ENCODE results near the gene BBS12.
A peak's percentile ranks its signal among the peaks of the same experiment; 100 is the strongest.

Gene BBS12

DNA sequence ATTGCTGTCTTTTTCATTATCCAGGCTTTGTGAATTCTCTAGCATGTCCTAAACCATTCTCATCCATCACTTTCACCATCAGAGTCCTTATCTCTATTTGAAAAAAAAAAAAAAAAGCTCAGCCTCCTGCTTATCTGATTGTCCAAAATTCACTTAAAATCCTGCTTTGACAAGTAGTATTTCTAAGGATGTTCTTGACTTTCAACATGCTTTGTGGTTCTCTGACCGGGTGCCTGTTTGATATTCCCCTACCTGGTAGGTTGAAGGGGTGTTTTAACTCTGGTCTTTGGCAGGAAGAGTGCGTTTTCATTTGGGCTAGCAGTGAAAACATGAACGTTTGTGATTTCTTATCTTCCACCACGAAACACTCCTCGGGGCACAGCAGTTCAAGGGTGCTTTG lies 17.3 kb upstream of the BBS12 start:
- DNase-seq (ENCODE audit: low read depth) = no peak

GRCh38 chr4:122716825-122717448 lies 15.6 kb upstream of the BBS12 start:
- DNase-seq (ENCODE audit: low read depth) = peak; percentile 78

GRCh38 chr4:122718281-122718680 lies 14.2 kb upstream of the BBS12 start:
- DNase-seq (ENCODE audit: low read depth) = no peak

DNA sequence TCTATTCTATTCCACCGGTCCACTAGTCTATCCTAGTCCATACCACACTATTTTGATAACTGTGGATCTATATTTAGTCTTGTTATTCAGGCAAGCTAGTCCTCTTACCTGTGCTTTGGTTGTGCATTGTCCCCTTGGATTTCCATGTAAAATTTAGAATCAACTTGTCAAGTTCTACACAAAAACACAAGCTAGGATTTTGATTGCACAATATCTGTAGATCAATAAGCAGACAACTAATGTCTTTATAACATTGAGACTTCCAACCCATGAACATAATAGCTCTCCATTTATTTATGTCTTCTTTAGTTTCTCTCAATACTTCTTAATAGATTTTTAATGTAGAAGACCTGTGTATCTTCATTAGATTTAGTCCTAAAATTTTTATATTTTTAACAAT lies 10.2 kb upstream of the BBS12 start:
- DNase-seq (ENCODE audit: low read depth) = no peak

DNA sequence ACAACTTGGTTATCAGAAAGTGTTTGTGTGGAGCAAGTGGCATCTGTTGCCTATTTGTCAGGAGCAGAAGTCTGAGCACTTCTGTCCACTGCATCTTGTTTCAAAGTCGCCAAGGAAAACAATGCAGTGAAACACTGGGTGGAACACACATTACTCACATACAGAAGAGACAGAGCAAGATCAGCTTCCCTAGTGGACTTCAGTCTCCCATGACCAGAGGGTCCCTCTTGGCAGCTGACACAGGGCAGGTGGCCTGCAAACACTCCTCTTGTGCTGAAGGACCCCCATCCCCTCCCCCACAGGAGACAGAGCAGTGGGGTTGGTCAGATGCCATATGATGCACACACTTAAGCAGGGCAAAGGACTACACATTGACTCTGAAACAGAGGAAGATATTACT lies 3.6 kb upstream of the BBS12 start:
- DNase-seq (ENCODE audit: low read depth) = no peak

DNA sequence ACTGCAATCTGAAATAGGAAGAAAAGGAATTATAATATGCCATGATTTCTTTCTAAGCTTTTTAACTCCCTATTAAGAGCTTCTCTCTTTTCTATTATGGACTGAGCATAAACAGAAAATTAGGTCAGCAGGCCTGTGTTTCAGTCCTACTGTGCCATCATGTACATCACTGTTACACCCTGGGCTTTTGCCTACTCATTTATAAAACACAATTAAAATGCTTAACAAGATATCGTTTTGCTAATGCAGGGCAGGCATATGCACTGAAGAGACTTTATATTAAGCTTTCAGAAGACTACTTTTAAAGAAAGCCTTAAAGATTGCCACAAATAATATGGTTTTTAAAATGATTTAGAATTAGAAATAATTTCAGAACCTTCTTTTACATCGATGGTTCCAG lies 828 bp upstream of the BBS12 start:
- no peak for DNase-seq (ENCODE audit: low read depth)

- DNase-seq (ENCODE audit: low read depth) = no peak
Observed at GRCh38 chr4:122733787-122734120, 1.2 kb downstream of the BBS12 start.

DNA sequence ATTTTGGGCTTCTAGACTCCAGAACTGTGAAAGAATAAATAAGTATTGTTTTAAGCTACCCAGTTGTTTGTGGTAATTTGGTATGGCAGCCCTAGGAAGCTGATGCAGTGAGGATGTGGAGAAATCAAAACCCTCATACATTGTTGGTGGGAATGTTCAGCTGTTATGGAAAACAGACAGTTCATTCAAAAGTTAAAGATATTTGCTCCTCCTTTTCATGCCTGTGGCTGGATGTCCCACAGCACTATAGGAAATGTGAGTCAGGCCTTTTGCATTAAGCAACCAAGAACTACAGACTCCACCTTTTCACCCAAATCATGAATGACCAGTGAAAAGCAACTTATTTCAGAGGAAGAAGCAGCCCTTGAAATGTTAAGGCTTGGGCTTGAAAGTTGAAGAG lies 6.7 kb downstream of the BBS12 start:
- peak; percentile 73 for DNase-seq (ENCODE audit: low read depth)

- DNase-seq (ENCODE audit: low read depth) = no peak
Observed at GRCh38 chr4:122742933-122743829, 10.7 kb downstream of the BBS12 start.

- no peak for DNase-seq (ENCODE audit: low read depth)
Observed at GRCh38 chr4:122744229-122744628, 11.7 kb downstream of the BBS12 start.

GRCh38 chr4:122746485-122746965 lies 14.0 kb downstream of the BBS12 start:
- DNase-seq (ENCODE audit: low read depth) = peak; percentile 49

DNA sequence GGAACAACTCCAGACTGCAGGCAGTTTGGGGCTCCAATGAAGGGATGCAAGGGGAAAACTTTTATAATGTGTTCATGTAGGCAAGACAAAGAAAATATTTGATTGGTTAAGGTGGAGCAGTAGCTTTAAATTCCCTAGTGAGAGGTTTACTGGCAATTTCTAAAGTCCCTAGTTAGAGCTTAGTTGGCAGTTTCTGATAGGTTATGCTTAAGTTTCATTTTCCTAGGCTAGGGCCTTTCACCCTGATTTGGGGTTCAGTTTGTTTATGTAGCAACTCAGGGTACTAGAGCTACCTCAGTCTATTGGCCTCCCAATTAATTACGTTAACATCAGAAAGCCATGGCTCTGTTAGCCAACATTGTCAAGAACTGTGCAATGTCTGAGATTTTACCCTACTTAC lies 14.6 kb downstream of the BBS12 start:
- DNase-seq (ENCODE audit: low read depth) = no peak

DNA sequence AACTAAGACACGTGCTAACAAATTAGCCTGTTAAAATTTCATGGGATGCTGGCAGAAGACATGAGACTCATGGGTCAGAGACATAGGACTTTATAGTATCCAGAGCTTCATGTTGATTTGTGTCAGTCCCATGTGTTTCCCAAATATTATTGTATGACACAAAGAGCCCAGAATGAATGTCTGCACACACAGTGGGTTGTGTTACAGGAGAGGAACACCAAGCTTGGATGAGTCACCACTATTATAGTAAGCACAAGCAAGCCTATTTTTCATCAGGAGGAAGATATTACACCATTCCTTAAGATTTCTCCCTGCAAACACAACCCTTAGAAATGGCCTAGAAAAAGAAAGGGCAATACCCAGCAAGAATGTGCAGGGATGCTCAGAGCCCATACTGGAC lies 15.4 kb downstream of the BBS12 start:
- peak; percentile 81 for DNase-seq (ENCODE audit: low read depth)

- no peak for DNase-seq (ENCODE audit: low read depth)
Observed at GRCh38 chr4:122749704-122750454, 17.4 kb downstream of the BBS12 start.

DNA sequence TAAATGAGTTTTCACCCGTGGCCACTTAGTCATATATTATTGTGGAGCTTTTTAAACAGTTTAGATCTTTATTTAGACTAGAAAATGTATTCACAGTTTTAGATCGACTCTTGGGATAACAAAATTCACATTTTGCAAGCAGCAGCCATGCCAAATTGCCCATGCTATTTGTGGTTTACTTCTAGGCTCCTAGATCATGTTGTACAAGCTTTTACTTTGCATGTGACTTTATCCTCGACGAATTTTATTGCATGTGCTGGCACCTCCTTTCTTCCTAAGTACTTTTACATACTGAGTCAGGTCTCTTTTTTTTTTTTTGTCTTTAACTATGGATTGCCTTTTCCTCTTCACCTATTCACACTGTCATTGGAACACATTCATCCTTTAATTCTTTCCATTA lies 23.2 kb downstream of the BBS12 start:
- DNase-seq (ENCODE audit: low read depth) = no peak

GRCh38 chr4:122758033-122758432 lies 25.5 kb downstream of the BBS12 start:
- DNase-seq (ENCODE audit: low read depth) = peak; percentile 67

GRCh38 chr4:122759639-122760310 lies 27.3 kb downstream of the BBS12 start:
- peak; percentile 65 for DNase-seq (ENCODE audit: low read depth)

DNA sequence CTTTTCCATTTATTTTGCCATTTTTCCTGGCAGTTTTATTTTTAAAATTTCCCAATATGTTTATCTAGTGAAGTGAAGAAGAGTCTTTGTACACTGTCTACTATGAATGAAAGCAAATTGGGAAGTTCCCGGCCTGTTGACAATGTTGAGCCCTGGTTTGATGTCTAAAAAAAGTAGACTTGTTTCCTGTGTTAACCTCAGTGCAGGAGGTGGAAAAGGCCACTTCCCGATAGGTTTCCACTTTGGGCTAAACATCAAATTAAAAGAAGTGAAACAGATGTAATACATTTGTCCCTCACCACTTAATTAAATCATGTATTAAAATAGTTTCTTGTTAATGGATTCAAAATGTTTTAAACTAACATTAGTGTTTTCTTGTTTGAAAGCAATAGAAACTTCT lies 30.0 kb downstream of the BBS12 start:
- no peak for DNase-seq (ENCODE audit: low read depth)

DNA sequence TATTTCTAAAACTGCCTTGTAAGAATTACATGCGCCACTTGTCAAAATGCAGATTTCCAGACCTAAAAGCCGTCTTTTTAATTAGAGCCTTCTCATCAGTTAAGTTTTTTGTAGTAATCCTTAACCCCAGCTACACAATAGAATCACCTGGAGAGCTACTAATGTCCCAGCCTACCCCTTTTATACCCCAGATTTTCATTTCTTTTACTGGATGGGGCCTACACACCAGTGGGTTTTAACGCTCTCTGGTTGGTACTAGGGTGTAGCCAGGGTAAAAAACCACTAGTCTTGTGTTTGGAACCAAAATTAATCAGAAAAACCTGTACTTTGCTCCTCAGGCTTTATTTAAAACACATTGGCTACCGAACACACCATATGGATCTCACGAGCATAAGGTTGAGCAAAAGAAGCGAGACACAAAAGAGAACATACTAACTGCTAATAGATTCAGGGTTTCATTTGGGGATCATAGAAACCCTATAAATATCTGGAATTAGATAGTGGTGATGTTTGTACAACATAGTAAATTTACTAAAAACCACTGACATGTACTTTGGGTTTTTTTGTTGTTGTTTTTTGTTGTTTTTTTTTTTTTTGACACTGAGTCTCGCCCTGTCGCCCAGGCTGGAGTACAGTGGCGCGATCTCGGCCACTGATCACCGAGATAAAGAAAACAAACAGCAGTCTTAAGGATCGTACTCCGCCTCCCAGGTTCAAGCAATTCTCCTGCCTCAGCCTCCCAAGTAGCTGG lies 30.6 kb downstream of the BBS12 start:
- DNase-seq (ENCODE audit: low read depth) = no peak

- DNase-seq (ENCODE audit: low read depth) = peak; percentile 90
Observed at GRCh38 chr4:122764071-122764820, 31.7 kb downstream of the BBS12 start.

- DNase-seq (ENCODE audit: low read depth) = peak; percentile 93
Observed at GRCh38 chr4:122764821-122765215, 32.3 kb downstream of the BBS12 start.

Data from ELR (cell line).